A673 (cell line): ENCODE data around the gene COBL. TPM values are rescaled to one million over a fixed set of nuclear protein-coding genes. Genes with fewer than 3 reads are reported as not detected.

Experiments used
- BruUV-seq: library from RNA; stranded (reverse); fragments of 400-500 nt; replicated peaks from 2 replicates; lab custom pipeline; 2021; lab: Mats Ljungman, UMichigan
- CTCF ChIA-PET: fragments of 300-600 bp; sonication (Branson Sonifier 250); formaldehyde crosslinking; loops from one replicate; lab custom pipeline; 2022; ENCODE audit warnings: antibody characterized with exemption; lab: Charles Lee
- POLR2A ChIA-PET: fragments of 300-600 bp; sonication (Branson Sonifier 250); formaldehyde crosslinking; loops from one replicate; lab custom pipeline; 2022; ENCODE audit warnings: antibody characterized with exemption; ENCODE audit not compliant: low non-redundant PET; lab: Charles Lee
- DNase-seq: peaks from one replicate; pipeline ENCODE4 v3.0.0-alpha.2; 2015; ENCODE audit warnings: low spot score
- H3K27ac ChIP-seq: fragments of 200-600 bp; sonication (generic); 2 replicates; pipeline ENCODE4 v1.5.1; 2016; ENCODE audit warnings: mixed run types, low read depth, mild to moderate bottlenecking, mixed read lengths, antibody characterized with exemption, low read length; ENCODE audit not compliant: poor library complexity, severe bottlenecking
- H3K27me3 ChIP-seq: fragments of 200-600 bp; sonication (generic); replicated peaks from 2 replicates; pipeline ENCODE4 v1.6.1; 2017; ENCODE audit warnings: mixed run types, low read depth, mild to moderate bottlenecking, mixed read lengths, antibody characterized with exemption, low read length; ENCODE audit not compliant: insufficient read depth, poor library complexity
- H3K36me3 ChIP-seq: fragments of 200-600 bp; sonication (generic); 2 replicates; pipeline ENCODE4 v1.6.1; 2016; ENCODE audit warnings: mixed run types, mild to moderate bottlenecking, mixed read lengths, antibody characterized with exemption, low read length; ENCODE audit not compliant: insufficient read depth, poor library complexity, severe bottlenecking
- H3K4me1 ChIP-seq: fragments of 200-600 bp; sonication (generic); 2 replicates; pipeline ENCODE4 v1.6.1; 2017; ENCODE audit warnings: mixed run types, mild to moderate bottlenecking, mixed read lengths, antibody characterized with exemption, low read length; ENCODE audit not compliant: insufficient read depth, poor library complexity, severe bottlenecking
- H3K4me3 ChIP-seq: fragments of 200-600 bp; sonication (generic); 2 replicates; pipeline ENCODE4 v1.5.1; 2016; ENCODE audit warnings: low read depth, mixed run types, mild to moderate bottlenecking, mixed read lengths, low read length; ENCODE audit not compliant: poor library complexity, severe bottlenecking
- H3K9me3 ChIP-seq: fragments of 200-600 bp; sonication (generic); 2 replicates; pipeline ENCODE4 v1.6.1; 2016; ENCODE audit warnings: mixed run types, low read depth, mild to moderate bottlenecking, mixed read lengths, antibody characterized with exemption, low read length; ENCODE audit not compliant: poor library complexity, severe bottlenecking
- CTCF ChIP-seq: fragments of 300-800, 200-600 bp; sonication (generic); conservative IDR thresholded peaks from 2 replicates; pipeline ENCODE4 v1.5.1; 2017; ENCODE audit warnings: low read depth, mild to moderate bottlenecking, antibody characterized with exemption, low read length, moderate library complexity, mixed read lengths
- EZH2 ChIP-seq: fragments of 200-600 bp; sonication (generic); IDR thresholded peaks from 2 replicates; pipeline ENCODE4 v1.6.1; 2017; ENCODE audit warnings: borderline replicate concordance, low read depth, mild to moderate bottlenecking, mixed read lengths, antibody characterized with exemption, low read length; ENCODE audit not compliant: poor library complexity, severe bottlenecking
- intact Hi-C: fragments of 100-400 bp; cut with micrococcal nuclease; formaldehyde crosslinking; loops from one replicate; pipeline ENCODE4 v1.10.0; 2022; ENCODE audit not compliant: unreplicated experiment
- total RNA-seq: library from RNA; stranded (reverse); gene quantifications from 2 replicates; pipeline ENCODE4 v1.2.3, GENCODE V29; 2021

The COBL gene
- total RNA-seq, 1 experiment from 2014 or later, result not detected

DNA sequence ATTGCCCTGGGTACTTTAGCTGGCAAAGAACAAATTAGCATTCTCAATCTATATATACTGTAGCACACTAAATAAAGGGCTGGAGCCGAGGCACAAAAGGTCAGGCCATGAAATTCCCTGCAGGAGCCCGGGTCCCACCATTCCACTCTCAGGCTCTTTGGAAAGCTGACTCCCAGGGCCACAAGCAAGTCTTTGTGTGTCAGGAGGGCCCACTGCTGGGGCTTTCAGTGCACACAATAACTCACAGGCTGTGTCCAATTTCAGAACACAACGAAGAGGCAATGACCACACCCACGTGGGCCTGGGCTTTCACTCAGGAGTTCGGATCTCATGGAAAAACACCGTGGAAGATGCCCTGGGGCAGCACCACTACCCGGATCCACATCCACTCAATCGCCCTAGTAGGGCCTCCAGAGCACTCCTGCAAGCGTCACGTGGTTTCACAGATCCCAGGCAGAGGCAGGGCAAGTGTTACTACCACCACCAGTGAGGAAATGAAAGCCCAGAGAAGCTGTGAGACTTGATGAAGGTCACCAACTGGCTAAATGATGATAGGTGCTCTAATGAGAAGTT is 60.3 kb downstream of the COBL start:
- ChIA-PET CTCF (no interaction called here), POLR2A (no interaction called here)
- Histone ChIP-seq H3K4me1 (no peaks in the 10 kb centered on the region), H3K9me3 (no peaks in the 10 kb centered on the region), H3K36me3 (no peaks in the 10 kb centered on the region), H3K27ac (no peak overlapping the region), H3K4me3 (no peak overlapping the region), H3K27me3 (no peaks in the 10 kb centered on the region)
- TF ChIP-seq EZH2, result no peak
- TF ChIP-seq CTCF, result no peak
- BruUV-seq, result no TSS peak
- intact Hi-C loops, result no loop called here
- DNase-seq, result no peak

DNA sequence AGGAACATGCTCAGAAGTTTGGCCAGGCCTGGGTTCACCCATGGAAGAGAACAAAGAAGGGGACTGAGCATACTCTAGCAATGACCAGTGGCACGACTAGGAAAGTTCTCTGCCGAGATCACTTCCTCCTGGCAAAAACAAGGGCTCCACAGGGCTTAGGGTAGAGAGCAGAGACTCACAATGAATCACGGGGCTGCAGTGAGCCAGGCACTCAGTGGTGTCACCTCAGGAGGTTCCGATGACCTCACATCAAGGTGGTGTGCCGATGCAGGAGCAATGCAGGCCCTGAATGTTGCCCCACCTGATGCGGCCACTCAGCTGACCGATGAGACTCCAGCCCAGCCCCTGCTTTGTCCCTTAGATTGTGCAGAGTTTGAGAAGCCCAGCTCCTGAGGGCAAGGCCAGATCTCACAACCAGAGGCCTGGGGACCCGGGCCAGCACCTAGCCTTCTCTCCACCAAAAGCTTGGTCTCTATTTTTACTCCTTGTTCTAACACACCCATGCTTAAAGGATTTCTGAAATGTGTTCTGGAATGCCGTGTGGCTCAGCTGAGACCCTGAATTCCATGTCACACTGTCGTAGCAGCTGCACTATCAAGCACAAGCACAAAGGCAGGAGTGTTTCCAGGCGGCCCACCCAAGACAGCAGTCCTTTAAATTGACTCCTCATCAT is 60.9 kb downstream of the COBL start:
- intact Hi-C loops, result no loop called here
- Histone ChIP-seq H3K9me3 (no peaks in the 10 kb centered on the region), H3K27ac (no peak overlapping the region), H3K4me1 (no peaks in the 10 kb centered on the region), H3K27me3 (no peaks in the 10 kb centered on the region), H3K36me3 (no peaks in the 10 kb centered on the region), H3K4me3 (no peak overlapping the region)
- TF ChIP-seq CTCF (no peak), EZH2 (no peak)
- ChIA-PET POLR2A (no interaction called here), CTCF (no interaction called here)
- no TSS peak for BruUV-seq
- no peak for DNase-seq

GRCh38 chr7:51255036-51255435 is 61.6 kb downstream of the COBL start:
- intact Hi-C loops, result no loop called here
- no peak overlapping the region for H3K27ac ChIP-seq

More at GRCh38 chr7:51255036-51255435, 61.6 kb downstream of the COBL start:
- Histone ChIP-seq H3K4me1 (no peaks in the 10 kb centered on the region), H3K4me3 (no peak overlapping the region), H3K9me3 (no peaks in the 10 kb centered on the region), H3K36me3 (no peaks in the 10 kb centered on the region), H3K27me3 (no peaks in the 10 kb centered on the region)
- ChIA-PET POLR2A (no interaction called here), CTCF (no interaction called here)
- DNase-seq, result no peak
- BruUV-seq, result no TSS peak
- TF ChIP-seq EZH2, result no peak
- TF ChIP-seq CTCF, result no peak
